HepG2 (cell line): ENCODE data around the gene MFF. TPM values are rescaled to one million over a fixed set of nuclear protein-coding genes. Genes with fewer than 3 reads are reported as not detected.

Source experiments
- CTCF ChIP-seq: sonication (generic); formaldehyde crosslinking; IDR thresholded peaks from 2 replicates; pipeline ENCODE4 v1.5.0; 2020; ENCODE audit warnings: mild to moderate bottlenecking, missing genetic modification reagents, moderate library complexity
- KMT2B ChIP-seq: IDR thresholded peaks from 2 replicates; pipeline ENCODE4 v1.6.1; 2016; ENCODE audit warnings: missing genetic modification reagents, missing compliant biosample characterization
- NR0B2 ChIP-seq: sonication (generic); formaldehyde crosslinking; IDR thresholded peaks from 2 replicates; pipeline ENCODE4 v1.4.0; 2020; ENCODE audit warnings: mild to moderate bottlenecking, missing genetic modification reagents
- SMAD3 ChIP-seq: sonication (generic); formaldehyde crosslinking; IDR thresholded peaks from 2 replicates; pipeline ENCODE4 v1.4.0; 2020; ENCODE audit warnings: missing genetic modification reagents
- SPEN ChIP-seq: sonication (generic); formaldehyde crosslinking; IDR thresholded peaks from 2 replicates; pipeline ENCODE4 v1.5.1; 2020; ENCODE audit warnings: low read depth, mild to moderate bottlenecking, missing genetic modification reagents
- UBTF ChIP-seq: sonication (generic); formaldehyde crosslinking; IDR thresholded peaks from 2 replicates; pipeline ENCODE4 v1.4.0; 2020; ENCODE audit warnings: mild to moderate bottlenecking, missing genetic modification reagents
- ZBTB40 ChIP-seq, 2 experiments: fragments of 450-650 bp in 1 of 2; sonication (generic) in 1 of 2; formaldehyde crosslinking in 1 of 2; IDR thresholded peaks; 2 replicates each; pipeline versions ENCODE4 v1.6.1 to v1.8.0; 2016 to 2022; ENCODE audit warnings: antibody characterized with exemption in 1 of 2, mild to moderate bottlenecking in 1 of 2, missing genetic modification reagents in 1 of 2
- ZNF652 ChIP-seq: IDR thresholded peaks from 2 replicates; pipeline ENCODE4 v1.6.1; 2016; ENCODE audit warnings: low read depth, borderline replicate concordance
- polyA plus RNA-seq, 8 experiments: library from polyadenylated mRNA; depleted of rRNA in 3 of 8; stranded (reverse) in 7 of 8; unstranded in 1 of 8; fragments of >200 nt; fragmentation: Illumina TruSeq in 4 of 8; extraction: Trizol in 4 of 8; gene quantifications; 2 replicates each; pipeline versions ENCODE4 v1.2.1 to v1.2.3, GENCODE V29; 2011 to 2016; ENCODE audit warnings: low read depth in 4 of 8, missing spikeins in 1 of 8, mixed read lengths in 1 of 8; ENCODE audit not compliant: insufficient read depth in 1 of 8
- total RNA-seq, 5 experiments: library from RNA; depleted of rRNA; stranded (reverse); fragments of >200 nt; fragmentation: Illumina TruSeq; extraction: Trizol; gene quantifications; 2 replicates each; pipeline ENCODE4 v1.2.3, GENCODE V29; 2016; ENCODE audit warnings: low read depth in 1 of 5

Gene MFF
- total and polyA plus RNA-seq, 2 of the 13 experiments (the other 11 are each of a cell fraction or from before 2014, with no cell fraction given) = 81.9 to 156 TPM

- no peak for TF ChIP-seq ZBTB40 (IDR thresholded peaks at IDR 0.05)
- peak; percentile 97 for TF ChIP-seq ZBTB40 (CRISPR knock-in tag; IDR thresholded peaks at IDR 0.05)
- peak; percentile 100 for TF ChIP-seq KMT2B (CRISPR knock-in tag)
- TF ChIP-seq NR0B2 (CRISPR knock-in tag) = peak; percentile 82
- peak; percentile 56 for TF ChIP-seq CTCF (CRISPR knock-in tag)
- TF ChIP-seq ZNF652 (CRISPR knock-in tag) = peak; percentile 57; the same call in 1 of the 2 replicates
- peak; percentile 95 for TF ChIP-seq SMAD3 (CRISPR knock-in tag)
- TF ChIP-seq SPEN (CRISPR knock-in tag) = peak; percentile 99
- TF ChIP-seq UBTF = peak; percentile 98
These were observed at the start of gene MFF (continued) for GRCh38 chr2:227324995-227325838.
